Astrocyte (in vitro differentiated cells and primary cell): ENCODE data around the gene SUGCT.

Experiments used
- CTCF ChIP-seq: IDR thresholded peaks from 2 replicates; pipeline ENCODE4 v1.5.1; 2011; ENCODE audit warnings: low read depth, mild to moderate bottlenecking, inconsistent platforms, low read length, moderate library complexity; ENCODE audit not compliant: insufficient read depth
- EZH2 ChIP-seq: IDR thresholded peaks from 2 replicates; pipeline ENCODE4 v1.6.1; 2012; ENCODE audit warnings: mild to moderate bottlenecking, low read length, inconsistent platforms; ENCODE audit not compliant: insufficient read depth

DNA sequence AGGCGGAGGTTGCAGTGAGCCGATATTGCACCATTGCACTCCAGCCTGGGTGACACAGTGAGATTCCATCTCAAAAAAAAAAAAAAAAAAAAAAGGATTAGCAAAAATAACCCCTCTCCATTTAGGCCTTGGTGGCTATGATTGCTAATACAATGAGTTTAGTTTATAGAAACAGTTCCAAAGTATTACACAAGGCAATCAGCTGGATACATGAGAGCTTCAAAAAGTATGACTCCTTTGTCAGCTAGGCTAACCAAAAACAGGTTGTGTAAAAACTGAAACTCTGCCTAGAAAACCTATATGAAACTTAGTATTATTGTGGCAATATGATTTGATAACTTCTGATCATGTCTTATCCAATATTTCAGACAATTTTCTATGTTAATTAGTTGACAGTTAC is 57.2 kb downstream of the SUGCT start:
- no peak for TF ChIP-seq CTCF
- no peak for TF ChIP-seq EZH2
